Measurements from ENCODE around the gene TELO2. TPM values are rescaled to one million over a fixed set of nuclear protein-coding genes. Genes with fewer than 3 reads are reported as not detected.

TELO2 gene
- polyA plus RNA-seq, 12 donors = 14.7 to 53.4 (median 22.8) TPM; not detected in 1

DNA sequence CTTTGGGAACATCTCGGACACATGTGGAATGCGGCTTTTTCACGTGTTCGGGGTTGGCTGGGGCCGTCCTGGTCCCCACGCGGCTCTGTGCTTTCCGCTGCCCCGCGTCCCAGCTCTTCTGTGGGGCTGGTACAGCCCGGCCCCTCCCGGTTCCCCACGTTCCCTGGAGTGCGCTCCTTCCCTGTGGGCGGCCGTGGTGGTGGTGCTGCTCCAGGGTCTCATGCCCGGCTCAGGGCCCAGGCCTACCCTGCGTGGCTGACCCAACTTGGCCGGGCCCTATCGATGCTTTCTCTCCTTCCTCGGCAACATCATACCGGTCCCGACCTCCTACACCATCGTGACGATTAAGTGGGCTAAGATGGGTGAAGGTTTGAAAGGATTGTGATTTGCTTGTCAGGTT lies 3.3 kb downstream of the TELO2 start:
- no peak for DNase-seq

GRCh38 chr16:1497014-1497598 lies 3.9 kb downstream of the TELO2 start:
- DNase-seq = no peak

GRCh38 chr16:1498899-1499676 lies 5.9 kb downstream of the TELO2 start:
- DNase-seq = no peak

GRCh38 chr16:1499756-1500464 lies 6.8 kb downstream of the TELO2 start:
- DNase-seq = no peak

- DNase-seq = no peak
Measured at GRCh38 chr16:1500465-1501150, 7.4 kb downstream of the TELO2 start.

- no peak for DNase-seq
Measured at GRCh38 chr16:1501630-1502029, 8.5 kb downstream of the TELO2 start.

DNA sequence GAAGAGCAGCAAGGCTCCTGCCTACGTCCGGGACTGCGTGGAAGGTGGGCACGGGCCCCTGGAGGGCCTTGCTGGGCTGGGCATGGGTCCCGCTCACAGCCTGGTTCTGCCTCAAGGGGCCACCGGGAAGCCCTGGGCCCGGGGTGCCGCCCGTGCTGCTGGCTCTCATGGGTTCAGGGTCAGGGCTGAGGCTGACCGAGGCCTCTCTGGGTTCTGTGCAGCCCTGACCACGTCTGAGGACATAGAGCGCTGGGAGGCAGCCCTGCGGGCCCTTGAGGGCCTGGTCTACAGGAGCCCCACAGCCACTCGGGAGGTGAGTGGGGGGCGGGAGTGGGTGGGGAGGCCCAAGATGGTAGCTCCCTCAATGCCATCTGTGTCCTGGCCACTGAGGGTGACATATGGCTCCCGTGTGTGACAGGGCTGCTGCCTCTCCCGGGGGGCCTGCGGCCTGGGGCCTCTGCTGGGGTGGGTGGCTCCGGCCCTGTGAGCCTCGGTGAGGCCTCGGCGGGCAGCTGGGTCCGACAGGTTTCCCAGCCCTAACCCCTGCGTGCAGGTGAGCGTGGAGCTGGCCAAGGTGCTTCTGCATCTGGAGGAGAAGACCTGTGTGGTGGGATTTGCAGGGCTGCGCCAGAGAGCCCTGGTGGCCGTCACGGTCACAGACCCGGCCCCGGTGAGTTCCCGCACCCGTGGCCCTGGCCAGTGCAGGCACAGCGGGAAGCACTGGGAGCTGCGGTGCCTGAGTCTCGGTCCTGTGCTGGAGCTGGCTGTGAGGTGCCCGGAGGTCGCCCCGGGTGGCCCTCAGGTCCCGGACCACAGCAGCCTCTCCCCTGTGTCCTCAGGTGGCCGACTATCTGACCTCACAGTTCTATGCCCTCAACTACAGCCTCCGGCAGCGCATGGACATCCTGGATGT lies 9.2 kb downstream of the TELO2 start:
- no peak for DNase-seq

DNA sequence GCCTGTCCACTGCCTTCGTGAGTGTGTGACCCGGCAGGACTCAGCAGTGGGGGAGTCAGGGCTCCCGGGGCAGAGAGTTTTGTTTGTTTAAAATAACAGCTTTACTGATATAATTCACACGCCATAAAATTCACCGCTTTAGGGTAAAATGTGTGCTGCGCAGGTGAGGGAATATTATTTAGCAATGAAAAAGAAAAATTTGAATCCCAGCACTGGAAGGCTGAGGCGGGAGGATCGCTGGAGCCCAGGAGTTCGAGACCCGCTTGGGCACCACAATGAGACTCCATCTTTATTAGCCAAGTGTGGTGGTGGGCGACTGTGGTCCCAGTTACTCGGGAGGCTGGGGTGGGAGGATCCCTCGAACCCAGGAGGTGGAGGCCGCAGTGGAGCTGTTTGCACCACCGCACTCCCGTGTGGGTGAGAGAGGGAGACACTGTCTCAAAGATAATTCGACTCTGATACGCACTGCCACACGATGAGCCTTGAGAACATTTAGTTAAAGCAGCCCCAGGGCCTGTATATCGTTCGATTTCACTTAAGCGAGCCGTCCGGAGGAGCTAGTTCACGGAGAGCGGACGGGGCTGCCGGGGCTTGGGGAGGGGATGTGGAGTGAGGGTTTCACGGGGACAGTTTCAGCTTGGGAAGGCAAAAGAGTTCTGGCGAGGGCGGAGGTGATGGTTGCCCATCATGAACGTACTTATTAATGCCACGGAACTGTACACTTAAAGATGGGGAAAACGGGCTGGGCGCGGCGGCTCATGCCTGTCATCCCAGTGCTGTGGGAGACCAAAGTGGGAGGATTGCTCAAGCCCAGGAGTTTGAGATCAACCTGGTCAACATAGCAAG lies 10.2 kb downstream of the TELO2 start:
- DNase-seq = no peak

DNA sequence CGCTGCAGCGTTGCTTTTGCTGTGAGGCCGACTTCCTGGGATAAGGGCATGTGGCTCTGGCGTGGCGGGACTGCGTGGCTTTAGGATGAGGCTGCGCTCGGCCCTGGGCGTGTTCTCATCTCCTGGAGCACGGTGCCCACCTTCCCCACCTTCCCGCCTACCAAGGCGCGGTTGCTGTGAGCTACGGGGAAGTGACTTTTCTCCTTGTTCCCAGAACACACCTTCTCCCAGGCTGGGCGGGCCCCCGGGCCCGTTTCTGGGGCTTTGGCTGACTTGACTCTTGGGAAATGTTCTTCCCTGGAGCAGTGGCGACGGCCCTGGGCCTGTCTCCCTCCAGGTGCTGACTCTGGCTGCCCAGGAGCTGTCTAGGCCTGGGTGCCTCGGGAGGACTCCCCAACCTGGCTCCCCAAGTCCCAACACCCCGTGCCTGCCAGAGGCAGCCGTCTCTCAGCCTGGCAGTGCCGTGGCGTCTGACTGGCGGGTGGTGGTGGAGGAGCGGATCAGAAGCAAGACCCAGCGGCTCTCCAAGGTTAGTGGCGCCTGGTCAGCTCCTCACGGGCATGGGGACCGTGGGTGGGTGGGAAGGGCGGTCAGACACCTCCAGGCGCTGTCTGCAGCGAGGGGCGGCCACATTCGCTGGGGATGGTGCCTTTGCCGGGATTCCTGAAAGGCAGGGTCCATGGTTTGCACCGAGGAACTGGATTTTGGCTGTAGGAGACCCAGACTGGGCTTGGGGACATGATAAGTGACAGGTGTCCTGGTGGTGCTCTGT lies 12.1 kb downstream of the TELO2 start:
- DNase-seq = no peak

DNA sequence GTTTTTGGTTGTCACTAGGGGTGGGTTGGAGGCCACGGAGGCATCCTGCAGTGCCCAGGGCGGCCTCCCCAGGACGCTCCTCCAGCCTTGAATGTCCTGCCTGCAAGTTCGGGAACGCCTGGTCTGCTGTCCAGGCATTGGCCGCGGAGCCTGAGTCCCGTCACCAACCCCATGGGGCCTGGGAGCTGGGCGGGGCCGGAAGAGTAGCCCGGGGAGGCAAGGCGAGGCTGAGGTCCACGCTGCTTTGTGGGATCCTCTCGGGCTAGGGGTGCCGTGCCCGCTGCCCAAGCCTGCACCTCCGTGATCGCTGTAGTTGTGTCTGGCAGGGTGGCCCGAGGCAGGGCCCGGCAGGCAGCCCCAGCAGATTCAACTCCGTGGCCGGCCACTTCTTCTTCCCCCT lies 12.8 kb downstream of the TELO2 start:
- no peak for DNase-seq

DNA sequence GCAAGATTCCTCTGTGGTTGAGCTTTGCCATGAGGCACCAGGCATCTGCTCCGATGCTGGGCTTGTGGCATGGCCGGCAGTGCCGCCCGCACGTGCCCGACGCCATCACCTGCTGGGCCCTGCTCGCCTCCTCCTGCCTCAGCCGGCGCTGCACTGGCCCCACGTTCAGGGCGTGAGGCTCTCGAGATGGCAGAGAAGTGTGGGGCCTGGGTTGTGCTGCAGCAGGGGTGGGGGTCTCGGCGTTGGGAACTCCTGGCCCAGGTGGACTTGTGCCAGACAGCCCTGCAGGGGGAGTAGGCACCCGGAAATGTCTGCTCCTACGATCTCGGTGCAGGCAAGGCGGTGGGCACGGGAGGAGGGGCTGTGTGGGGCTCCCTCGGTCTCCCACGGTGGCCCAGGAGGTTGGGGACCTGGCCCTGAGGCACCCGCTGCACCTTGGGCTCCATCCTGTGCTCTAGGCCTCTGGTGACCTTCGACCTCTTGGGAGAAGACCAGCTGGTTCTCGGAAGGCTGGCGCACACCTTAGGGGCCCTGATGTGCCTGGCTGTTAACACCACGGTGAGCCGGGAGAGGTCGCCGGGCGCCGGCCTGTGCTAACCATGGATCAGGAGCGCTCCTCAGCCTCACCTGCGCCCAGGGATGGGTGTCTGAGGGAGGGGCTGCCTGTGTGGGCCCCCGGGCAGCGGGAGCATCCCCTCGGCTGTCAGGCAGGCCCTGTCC lies 13.5 kb downstream of the TELO2 start:
- no peak for DNase-seq

DNA sequence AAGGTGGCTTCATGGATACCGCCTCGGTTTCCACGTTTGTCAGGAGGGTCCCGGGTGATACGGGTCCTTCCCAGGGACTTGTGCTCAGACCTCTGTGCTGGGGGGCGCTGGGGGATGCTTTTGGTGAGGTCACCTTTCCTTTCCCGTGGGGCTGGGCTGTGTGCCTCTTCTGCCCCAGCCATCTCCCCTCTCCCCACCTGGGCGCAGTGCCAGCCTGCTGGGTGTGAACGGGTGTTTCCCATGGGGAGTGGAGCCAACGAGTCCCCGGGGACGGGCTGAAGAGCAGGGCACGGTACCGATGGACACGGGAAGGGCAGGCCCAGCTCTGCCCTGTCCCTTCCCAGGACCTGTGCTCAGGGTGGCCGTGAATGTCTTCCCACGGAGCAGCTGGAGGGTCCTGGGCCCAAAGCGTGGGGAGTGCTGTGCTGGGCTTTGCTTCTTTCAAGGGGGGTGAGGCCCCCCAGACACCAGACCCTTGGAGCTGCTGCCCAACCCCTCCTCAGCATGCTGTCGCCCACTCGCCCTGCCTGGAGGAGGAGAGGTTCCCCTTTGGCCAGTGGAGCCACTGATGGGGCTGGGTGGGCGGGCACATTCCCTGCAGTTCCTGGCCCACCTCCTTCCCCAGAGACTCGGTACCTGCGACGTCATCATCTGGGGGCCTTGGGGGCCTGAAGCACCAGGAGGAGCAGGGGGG lies 15.5 kb downstream of the TELO2 start:
- no peak for DNase-seq

DNA sequence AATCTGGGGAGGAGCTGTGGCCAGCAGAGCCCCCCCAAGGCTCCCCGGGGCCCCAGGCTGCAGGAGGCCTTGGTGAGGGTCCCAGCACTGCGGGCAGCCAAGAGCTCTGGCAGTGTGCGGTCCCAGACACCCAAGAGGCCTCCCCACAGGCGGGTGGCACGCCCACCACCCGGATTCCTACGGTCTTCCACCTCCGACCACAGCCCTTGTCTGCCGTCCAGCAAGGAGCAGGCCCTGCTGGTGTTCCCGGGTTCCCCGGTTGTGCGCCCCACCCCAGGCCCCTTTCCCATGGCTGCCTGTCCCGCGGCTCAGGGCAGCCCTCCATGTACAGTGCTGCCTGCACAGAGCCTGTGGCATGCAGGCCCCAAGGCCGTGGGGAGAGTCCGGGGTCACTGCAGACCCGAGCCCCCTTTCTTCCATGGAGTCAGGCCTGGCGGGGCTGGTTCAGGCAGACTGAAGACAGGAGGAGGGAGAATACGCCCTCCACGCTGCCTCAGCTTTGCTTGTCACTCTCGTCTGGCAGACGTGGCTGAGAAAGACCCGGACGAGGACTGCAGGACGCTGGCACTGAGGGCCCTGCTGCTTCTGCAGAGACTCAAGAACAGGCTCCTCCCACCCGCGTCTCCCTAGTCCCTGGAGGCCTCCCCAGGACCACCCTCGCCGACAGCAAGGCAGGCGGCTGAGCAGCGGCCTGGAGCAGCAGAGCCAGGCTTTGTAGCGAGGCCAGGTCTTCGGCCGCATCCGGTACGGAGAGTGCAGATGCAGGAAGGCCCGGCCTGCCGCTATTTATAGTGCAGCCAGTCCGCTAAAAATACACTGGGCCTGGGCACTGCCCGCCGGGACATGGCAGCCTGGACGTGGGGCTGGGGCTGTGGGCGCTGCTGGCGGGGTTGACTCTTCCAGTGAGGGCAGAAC lies 16.4 kb downstream of the TELO2 start:
- no peak for DNase-seq

DNA sequence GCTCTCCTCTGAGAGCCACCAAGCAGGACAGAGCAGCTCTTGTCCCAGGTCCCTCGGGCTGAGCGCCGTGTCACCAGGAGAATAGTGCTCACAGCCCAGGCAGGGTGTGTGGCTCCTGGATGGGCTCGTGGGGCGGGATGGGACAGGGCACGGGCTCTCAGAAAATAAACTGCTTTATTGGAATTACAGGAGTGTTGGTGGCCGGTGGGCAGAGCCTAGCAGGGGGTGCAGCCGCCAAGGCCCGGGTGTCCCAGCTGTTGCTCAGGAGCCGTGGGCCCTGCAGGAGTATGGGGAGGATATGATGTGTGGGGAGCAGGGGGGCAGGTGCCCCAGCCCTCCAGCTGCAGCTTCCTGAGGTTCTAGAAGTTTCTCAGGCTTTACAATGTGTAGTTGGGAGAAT lies 17.1 kb downstream of the TELO2 start:
- no peak for DNase-seq

DNA sequence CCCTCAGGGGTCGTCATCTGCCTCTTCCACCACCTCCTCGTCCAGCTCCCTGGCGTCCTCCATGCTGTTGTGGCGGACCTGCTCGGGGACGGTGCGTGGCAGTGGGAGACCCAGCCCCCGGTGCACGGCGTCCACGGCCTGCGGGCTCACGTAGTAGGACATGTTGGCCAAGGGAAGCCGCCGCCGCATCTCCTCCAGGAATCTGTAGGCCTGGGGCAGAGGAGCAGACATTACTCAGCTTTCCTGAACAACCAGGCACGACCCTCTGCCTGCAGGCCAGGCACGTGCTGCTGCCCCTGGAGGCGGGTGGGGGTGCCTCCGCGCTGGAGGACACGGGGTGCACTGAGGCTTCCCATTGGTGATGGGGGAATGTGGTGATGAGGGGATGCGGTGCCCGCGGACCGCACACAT lies 17.8 kb downstream of the TELO2 start:
- DNase-seq = no peak

- DNase-seq = no peak
Measured at GRCh38 chr16:1511662-1512569, 18.8 kb downstream of the TELO2 start.
